NCI-H2227 (cell line): Measurements from ENCODE around the gene CLK4.

ENCODE experiments used
- DNase-seq: peaks from one replicate; lab custom pipeline; 2025; ENCODE audit not compliant: unreplicated experiment; lab: John Stamatoyannopoulos, UW

Gene CLK4

GRCh38 chr5:178626484-178627258 is at the start of gene CLK4:
Gene CLK4, minus strand, starts transcription at chr5:178627050. Its CDS starts 3,634 bp downstream, at chr5:178623416.
- peak; percentile 95 for DNase-seq

- no peak for DNase-seq
Observed at GRCh38 chr5:178675922-178676321, 49.1 kb upstream of the CLK4 start.

- no peak for DNase-seq
Observed at GRCh38 chr5:178674334-178674733, 47.5 kb upstream of the CLK4 start.

GRCh38 chr5:178673801-178674295 is 47.0 kb upstream of the CLK4 start:
- DNase-seq, result no peak

- DNase-seq, result no peak
Observed at GRCh38 chr5:178672630-178673029, 45.8 kb upstream of the CLK4 start.

- DNase-seq, result no peak
Observed at GRCh38 chr5:178671602-178672144, 44.8 kb upstream of the CLK4 start.

- no peak for DNase-seq
Observed at GRCh38 chr5:178670351-178670885, 43.6 kb upstream of the CLK4 start.

GRCh38 chr5:178668579-178668978 is 41.7 kb upstream of the CLK4 start:
- DNase-seq, result no peak

GRCh38 chr5:178667688-178668087 is 40.8 kb upstream of the CLK4 start:
- no peak for DNase-seq

GRCh38 chr5:178667101-178667500 is 40.3 kb upstream of the CLK4 start:
- no peak for DNase-seq

- no peak for DNase-seq
Observed at GRCh38 chr5:178664141-178664540, 37.3 kb upstream of the CLK4 start.

GRCh38 chr5:178662541-178662860 is 35.7 kb upstream of the CLK4 start:
- DNase-seq, result no peak

- no peak for DNase-seq
Observed at GRCh38 chr5:178661836-178662540, 35.1 kb upstream of the CLK4 start.

GRCh38 chr5:178651046-178651810 is 24.4 kb upstream of the CLK4 start:
- DNase-seq, result no peak

- no peak for DNase-seq
Observed at GRCh38 chr5:178650214-178650613, 23.4 kb upstream of the CLK4 start.

- DNase-seq, result no peak
Observed at GRCh38 chr5:178649580-178649979, 22.7 kb upstream of the CLK4 start.

GRCh38 chr5:178644826-178645545 is 18.1 kb upstream of the CLK4 start:
- DNase-seq, result no peak

GRCh38 chr5:178642351-178642909 is 15.6 kb upstream of the CLK4 start:
- no peak for DNase-seq

GRCh38 chr5:178641711-178642110 is 14.9 kb upstream of the CLK4 start:
- no peak for DNase-seq
